ENCODE results near the gene RPP25.

Gene RPP25

GRCh38 chr15:74983725-74984231 is 27.2 kb upstream of the RPP25 start:
- no peak overlapping the region for H3K4me3 ChIP-seq (ENCODE audit: control insufficient read depth, low read depth, low read length)
- peak; percentile 56 for DNase-seq (ENCODE audit: low read depth)
- no peak for TF ChIP-seq CTCF (conservative IDR thresholded peaks at IDR 0.05; ENCODE audit: control insufficient read depth, insufficient read depth, low read depth, low read length)

DNA sequence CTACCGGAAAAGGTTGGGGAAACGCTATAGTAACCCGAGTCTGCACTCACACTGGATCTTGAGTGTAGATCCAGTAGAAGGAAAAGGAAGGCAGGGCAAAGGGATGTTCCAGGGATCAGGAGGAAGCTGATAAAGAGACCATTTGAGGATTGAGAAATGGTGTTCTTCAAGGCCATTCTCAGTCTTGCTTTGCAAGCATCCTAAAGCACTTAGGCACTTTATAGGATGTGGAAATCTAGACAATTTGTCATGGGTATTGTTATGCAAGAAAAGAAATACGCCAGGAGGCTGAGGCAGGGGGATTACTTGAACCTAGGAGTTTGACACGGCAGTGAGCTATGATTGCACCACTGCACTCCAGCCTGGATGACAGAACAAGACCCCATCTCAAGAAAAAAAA is 25.6 kb upstream of the RPP25 start:
- no peak overlapping the region for H3K4me3 ChIP-seq (ENCODE audit: control insufficient read depth, low read depth, low read length)
- TF ChIP-seq CTCF (conservative IDR thresholded peaks at IDR 0.05; ENCODE audit: control insufficient read depth, insufficient read depth, low read depth, low read length) = no peak
- no peak for DNase-seq (ENCODE audit: low read depth)

DNA sequence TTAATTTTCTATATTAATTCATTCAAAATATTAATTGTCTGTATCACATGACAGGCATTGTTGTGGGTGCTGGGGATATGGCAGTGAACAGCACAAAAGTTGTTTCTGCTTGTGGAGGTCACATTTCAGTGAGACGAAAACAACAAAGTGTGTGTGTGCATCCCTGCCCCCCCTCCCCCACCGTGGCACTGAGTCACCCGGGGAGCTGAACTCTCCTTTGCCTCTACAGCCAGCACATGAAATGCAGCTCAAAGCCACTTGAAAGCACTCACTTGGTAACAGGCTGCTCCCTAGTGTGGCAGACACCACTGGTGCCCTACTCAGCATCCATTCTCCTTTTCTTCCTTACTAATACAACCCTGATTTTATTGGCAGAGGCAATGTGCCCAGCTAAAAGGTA is 21.9 kb upstream of the RPP25 start:
- TF ChIP-seq CTCF (conservative IDR thresholded peaks at IDR 0.05; ENCODE audit: control insufficient read depth, insufficient read depth, low read depth, low read length) = no peak
- peak; percentile 36 for DNase-seq (ENCODE audit: low read depth)
- no peak overlapping the region for H3K4me3 ChIP-seq (ENCODE audit: control insufficient read depth, low read depth, low read length)

DNA sequence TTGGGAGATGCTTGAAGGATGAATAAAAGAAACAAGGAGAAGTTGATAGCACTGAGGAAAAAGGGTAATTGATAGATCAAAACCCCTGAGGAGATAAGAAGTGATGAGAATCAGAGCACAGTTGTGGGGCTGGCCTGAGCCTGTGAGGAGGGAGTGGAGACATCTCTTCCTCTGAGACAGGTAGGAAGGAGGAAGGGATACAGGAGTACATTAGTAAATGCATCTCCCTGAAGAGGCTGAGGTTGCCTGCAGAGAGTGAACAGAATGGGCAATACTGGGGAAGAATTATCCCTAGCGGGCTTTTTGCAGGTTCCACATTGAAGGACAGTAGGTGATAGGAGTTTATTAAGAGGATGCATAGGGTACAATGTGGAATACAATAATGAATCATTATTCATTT is 21.5 kb upstream of the RPP25 start:
- no peak for TF ChIP-seq CTCF (conservative IDR thresholded peaks at IDR 0.05; ENCODE audit: control insufficient read depth, insufficient read depth, low read depth, low read length)
- DNase-seq (ENCODE audit: low read depth) = no peak
- no peak overlapping the region for H3K4me3 ChIP-seq (ENCODE audit: control insufficient read depth, low read depth, low read length)

GRCh38 chr15:74977599-74977998 is 21.0 kb upstream of the RPP25 start:
- peak; percentile 40 for DNase-seq (ENCODE audit: low read depth)
- H3K4me3 ChIP-seq (ENCODE audit: control insufficient read depth, low read depth, low read length) = no peak overlapping the region
- TF ChIP-seq CTCF (conservative IDR thresholded peaks at IDR 0.05; ENCODE audit: control insufficient read depth, insufficient read depth, low read depth, low read length) = no peak

DNA sequence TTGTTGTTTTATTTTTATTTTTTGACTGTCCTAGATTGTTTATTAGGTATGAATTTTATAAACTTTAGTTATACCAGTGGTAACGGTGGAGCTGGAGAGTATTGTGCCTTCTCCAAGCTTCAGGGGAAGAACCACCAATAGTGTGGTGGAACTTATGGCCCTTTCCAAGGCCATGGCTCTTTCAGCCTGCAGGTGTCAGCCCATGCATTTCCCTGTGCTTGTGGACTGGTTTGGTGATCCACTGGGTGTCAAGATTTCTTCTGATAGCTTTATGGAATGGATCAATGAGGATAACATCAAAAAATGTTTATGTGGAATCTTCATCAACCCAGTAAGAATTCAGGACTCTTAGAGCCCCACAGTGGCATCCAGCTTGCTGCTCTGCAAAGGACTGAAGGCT is 19.6 kb upstream of the RPP25 start:
- TF ChIP-seq CTCF (conservative IDR thresholded peaks at IDR 0.05; ENCODE audit: control insufficient read depth, insufficient read depth, low read depth, low read length) = peak; percentile 3
- H3K4me3 ChIP-seq (ENCODE audit: control insufficient read depth, low read depth, low read length) = no peak overlapping the region
- no peak for DNase-seq (ENCODE audit: low read depth)

DNA sequence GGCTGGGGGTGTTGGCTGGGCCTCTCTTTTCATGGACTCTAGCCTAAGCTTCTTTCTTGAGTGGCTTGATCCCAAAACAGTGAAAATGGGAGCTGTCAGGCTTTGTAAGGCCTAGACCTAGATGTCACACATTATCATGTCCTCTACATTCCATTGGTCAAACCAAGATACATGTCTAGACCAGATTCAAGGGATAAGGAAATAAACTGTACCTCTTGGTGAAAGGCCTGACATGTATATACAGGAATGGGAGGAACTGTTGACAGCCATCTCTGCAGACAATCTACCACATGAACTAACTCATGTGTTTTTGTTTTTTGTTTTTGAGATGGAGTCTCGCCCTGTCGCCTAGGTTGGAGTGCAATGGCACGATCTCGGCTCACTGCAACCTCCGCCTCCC is 11.1 kb upstream of the RPP25 start:
- TF ChIP-seq CTCF (conservative IDR thresholded peaks at IDR 0.05; ENCODE audit: control insufficient read depth, insufficient read depth, low read depth, low read length) = no peak
- no peak for DNase-seq (ENCODE audit: low read depth)
- no peak overlapping the region for H3K4me3 ChIP-seq (ENCODE audit: control insufficient read depth, low read depth, low read length)
